ENCODE data around the gene LENG9.
"Not testable (repeated sequence)": the region's sequence is repeated elsewhere in the genome, so short reads cannot be mapped to it uniquely, and the experiment has no call there.

Gene LENG9

GRCh38 chr19:54478677-54479266 is 15.2 kb upstream of the LENG9 start:
- no peak for DNase-seq (ENCODE audit: low read depth in 2 of 2)

DNA sequence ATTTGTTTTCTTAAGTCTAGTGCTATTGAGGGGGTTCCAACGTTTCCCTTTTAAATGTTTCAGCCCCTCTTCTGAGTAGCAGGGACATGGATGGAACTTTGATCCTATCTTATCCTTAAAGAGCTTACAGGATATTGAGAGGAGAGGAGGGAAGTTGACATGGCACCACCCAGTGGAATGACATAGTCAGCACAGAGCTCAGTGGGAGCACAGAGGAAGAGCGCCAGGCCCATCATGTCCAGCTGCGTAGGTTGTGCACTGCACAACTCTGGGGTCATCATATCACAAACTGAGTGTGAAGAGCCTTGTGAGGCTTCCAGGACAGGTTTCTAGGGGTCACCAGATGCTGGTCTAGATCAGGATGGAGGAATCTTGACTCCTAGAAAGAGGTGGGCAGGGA is 14.1 kb upstream of the LENG9 start:
- DNase-seq (ENCODE audit: low read depth in 2 of 2), result no peak

- no peak for DNase-seq (ENCODE audit: low read depth in 2 of 2)
Measured at GRCh38 chr19:54475706-54476105, 12.1 kb upstream of the LENG9 start.

DNA sequence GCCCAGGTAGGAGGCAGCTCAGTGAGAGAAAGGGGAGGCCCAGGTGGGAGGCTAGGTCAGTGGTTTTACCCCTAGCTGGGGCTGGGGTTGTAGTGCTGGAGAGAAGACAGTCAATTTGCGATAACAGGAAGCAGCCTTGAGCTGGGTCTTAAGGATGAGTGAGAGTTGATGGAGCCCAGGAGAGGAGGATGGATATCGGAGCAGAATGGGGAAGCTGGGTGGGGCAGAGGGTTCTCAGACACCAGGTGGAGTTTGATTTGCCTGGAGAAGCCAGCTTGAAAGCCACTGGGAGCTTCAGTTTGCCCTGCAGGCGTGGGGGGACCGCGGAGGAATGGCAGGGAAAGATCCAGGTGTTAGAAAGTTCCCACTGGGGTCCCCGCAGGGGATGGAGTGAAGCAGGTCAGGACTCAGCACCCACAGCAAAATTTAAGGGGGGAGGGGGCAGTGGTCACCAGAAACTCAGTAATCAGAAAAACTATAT is 10.4 kb upstream of the LENG9 start:
- DNase-seq (ENCODE audit: low read depth in 2 of 2), result no peak

GRCh38 chr19:54473071-54473891 is 9.7 kb upstream of the LENG9 start, which contains the start of gene CDC42EP5:
CDC42EP5 (minus strand) TSS chr19:54473296; CDS start chr19:54465547, 7,749 bp downstream.
- no peak for DNase-seq (ENCODE audit: low read depth in 2 of 2)

DNA sequence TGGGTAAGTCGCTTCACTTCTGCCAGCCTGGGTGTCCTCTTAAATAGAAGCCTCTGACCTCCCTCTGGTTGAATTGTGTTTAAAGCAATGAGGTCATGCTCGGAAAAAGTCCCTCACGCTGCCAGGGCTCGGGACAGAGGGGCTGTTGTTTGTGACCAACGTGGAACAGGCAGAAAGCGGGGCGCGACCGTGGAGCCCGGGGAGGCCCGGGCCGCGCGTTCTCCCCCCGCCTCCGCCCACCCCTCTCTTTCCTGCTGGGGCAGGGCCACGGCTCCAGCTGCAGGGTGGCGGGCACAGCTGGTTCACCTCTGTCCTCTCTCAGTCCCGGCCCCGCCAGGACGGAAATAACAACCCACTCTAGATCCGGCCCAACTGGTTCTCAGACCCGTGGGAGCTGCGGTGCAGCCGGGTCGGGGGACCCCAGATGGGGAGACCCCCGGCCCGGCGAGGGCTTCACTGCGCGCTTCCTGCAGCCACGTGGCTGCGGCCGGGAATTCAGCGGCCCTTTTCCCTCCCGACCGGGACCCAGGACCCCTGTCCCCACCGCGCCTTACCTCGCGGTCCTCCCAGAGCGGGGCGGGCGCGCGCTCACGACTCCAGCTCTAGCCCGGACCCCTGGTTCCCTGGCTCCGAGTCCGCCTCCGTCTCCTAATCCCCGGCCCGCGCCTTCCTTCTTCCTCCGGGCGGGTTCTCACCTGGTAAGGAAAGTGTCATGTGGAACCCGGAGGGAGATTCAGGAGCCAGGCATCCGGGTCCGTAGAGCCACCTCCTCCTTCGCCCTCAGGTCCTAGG is 7.6 kb upstream of the LENG9 start:
- no peak for DNase-seq (ENCODE audit: low read depth in 2 of 2)

GRCh38 chr19:54470276-54470887 is 6.8 kb upstream of the LENG9 start:
- no peak for DNase-seq (ENCODE audit: low read depth in 2 of 2)

DNA sequence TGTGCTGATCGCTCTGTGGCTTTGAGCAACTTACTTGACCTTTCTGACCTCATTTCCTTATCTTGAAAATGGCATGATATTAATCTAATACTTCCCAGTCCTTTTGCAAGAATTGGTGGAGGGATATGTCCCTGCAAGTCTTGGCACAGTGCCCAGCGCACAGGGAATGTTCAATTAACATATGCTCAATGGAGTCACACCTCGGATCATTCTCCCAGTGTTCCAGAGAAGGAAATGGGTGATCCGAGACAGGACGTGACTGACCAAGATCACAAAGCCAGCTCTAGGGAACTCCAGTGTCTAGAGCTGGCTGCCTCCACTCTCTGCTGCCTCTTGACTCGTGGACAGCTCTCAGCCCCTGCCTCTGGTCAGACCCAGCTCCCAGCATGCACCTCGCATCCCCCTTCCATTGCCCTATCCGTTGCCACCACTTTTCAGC is 5.9 kb upstream of the LENG9 start:
- no peak for DNase-seq (ENCODE audit: low read depth in 2 of 2)

DNA sequence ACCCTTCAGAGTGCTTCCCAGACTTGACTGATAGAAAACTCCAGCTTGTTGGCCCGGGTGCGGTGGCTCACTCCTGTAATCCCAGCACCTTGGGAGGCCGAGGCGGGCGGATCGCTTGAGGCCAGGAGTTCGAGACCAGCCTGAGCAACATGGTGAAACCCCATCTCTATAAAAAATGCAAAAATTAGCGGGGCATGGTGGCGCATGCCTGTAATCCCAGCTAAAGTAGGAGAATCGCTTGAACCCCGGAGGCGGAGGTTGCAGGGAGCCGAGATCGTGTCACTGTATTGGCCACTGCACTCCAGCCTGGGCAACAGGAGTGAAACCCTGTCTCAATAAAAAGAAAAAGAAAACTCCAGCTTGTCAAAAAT is 2.5 kb upstream of the LENG9 start:
- not testable (repeated sequence) for DNase-seq (ENCODE audit: low read depth in 2 of 2)

DNA sequence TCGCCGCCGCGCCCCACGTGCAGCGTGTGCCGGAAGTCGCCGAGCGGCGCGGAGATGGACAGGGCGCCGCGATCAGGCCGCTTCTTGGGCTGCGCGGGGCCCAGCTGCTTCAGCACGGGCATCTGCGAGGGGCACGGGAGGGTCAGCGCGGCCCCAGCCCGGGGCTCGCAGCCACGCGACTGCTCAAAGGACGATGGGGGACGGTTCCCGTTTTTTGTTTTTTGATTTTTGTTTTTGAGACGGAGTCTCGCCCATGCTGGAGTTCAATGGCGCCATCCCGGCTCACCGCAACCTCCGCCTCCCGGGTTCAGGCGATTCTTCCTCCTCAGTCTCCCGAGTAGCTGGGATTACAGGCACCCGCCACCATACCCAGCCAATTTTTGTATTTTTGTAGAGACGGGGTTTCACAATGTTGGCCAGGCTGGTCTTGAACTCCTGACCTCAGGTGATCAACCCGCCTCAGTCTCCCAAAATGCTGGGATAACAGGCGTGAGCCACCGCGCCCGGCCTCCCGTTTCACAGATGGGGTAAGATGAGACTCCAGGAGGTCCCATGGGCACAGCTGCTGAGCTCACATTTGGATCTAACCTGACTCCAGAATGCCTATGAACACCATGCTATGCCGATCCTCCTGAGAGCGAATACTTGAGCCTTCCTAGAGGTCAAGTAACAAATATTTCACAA is 2.0 kb upstream of the LENG9 start:
- DNase-seq (ENCODE audit: low read depth in 2 of 2), result no peak

- peak; percentile 77 to 83 for DNase-seq (ENCODE audit: low read depth in 2 of 2)
Measured at GRCh38 chr19:54464630-54465425, 1.2 kb upstream of the LENG9 start.

DNA sequence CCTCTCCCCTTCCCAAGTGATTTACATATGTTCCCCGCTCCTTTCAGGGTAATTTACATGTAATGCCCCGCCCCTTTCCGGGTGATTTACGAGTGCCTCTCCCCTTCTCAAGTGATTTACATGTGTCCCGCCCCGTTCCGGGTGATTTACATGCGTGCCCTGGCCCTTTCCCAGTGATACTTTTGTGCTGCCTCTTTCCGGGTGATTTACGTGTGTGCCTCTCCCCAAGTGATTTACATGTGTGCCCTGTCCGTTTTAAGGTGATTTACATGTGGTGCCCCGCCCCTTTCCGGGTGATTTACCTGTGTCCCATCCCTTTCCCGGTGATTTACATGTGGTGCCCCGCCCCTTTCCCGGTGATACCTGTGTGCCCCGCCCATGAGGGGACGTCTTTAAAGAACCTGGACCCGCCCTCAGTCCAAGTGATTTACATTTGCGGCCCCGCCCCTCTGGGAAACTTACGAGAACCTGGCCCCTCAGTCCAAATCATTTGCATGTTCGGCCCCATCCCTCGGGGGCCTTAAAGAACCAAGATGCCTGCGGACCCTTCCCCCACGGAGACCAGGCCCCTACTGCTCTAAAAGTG is 559 bp upstream of the LENG9 start:
- DNase-seq (ENCODE audit: low read depth in 2 of 2), result peak; percentile 85 to 88

DNA sequence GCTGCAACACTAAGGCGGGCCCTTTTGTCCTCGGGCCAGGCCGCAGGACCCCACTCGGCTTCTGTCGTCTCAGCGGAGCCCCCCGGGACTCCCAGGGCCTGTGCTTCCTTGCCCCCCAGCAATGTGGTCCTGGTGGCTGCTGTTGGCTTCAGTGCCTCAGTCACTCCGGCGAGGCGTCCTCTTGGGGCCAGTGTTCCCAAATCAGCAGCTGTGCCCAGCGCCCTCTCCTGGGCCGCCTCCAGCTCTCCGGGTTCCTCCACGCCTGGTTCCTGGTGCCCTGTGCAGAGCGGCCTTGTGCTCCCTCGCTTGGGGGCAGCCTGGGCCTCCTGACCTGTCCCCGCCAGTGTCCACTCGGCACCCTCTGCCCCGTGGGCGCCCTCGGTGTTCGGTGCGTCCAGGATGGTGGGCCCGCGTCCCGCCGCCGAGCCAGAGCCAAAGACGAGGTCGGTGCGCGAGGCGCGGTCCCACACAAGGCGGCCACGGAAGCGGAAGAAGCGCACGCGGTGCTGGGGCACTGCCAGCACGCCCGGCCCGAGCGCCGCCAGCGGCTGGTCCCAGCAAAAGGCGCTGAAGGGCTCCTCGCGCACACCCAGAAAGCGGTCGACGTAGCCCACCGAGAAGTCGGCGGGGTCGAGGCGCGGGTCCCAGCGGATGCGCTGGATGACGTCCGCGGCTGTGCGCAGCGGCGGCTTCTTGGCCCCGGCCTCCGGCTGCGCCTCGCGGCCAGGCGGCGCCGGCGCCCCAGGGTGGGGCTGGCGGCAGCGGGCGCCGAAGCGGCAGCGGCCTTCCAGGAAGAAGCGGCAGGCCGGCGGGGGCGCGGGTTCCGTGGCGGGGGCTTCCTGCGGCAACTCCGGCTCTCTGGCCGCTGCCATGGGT is 685 bp downstream of the LENG9 start:
- DNase-seq (ENCODE audit: low read depth in 2 of 2), result peak; percentile 46 to 60

DNA sequence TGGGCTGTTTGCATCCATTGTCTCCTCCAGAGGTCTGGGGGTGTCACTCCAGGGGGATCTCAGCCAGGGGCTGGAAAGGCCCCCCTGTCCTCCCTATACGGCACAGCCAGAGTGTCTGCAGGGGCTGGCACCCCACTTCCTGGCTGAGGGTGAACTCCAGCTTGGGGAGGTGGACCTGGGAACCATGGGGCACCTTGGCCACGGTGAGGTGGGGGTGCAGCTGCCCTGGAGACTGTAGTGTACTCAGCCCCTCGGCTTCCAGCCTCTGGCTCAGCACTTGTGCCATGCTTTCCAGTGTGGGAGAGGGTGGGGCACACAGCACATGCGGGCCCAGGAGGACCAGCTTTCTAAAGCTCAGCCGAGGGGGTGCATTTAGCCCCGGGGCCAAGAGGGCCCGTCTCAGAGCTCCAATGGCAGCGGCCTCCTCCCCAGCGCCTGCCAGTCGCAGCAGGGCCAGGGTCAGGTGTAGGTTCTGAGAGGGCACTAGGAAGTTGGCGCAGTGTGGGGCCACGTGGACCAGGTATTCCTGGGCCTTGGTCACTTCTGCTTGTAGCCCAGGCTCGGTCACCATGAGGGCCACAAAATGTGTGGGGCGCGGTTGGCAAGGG is 1.4 kb downstream of the LENG9 start:
- no peak for DNase-seq (ENCODE audit: low read depth in 2 of 2)

- no peak for DNase-seq (ENCODE audit: low read depth in 2 of 2)
Measured at GRCh38 chr19:54461613-54462012, 2.0 kb downstream of the LENG9 start.

GRCh38 chr19:54461210-54461609 is 2.4 kb downstream of the LENG9 start:
- no peak for DNase-seq (ENCODE audit: low read depth in 2 of 2)

DNA sequence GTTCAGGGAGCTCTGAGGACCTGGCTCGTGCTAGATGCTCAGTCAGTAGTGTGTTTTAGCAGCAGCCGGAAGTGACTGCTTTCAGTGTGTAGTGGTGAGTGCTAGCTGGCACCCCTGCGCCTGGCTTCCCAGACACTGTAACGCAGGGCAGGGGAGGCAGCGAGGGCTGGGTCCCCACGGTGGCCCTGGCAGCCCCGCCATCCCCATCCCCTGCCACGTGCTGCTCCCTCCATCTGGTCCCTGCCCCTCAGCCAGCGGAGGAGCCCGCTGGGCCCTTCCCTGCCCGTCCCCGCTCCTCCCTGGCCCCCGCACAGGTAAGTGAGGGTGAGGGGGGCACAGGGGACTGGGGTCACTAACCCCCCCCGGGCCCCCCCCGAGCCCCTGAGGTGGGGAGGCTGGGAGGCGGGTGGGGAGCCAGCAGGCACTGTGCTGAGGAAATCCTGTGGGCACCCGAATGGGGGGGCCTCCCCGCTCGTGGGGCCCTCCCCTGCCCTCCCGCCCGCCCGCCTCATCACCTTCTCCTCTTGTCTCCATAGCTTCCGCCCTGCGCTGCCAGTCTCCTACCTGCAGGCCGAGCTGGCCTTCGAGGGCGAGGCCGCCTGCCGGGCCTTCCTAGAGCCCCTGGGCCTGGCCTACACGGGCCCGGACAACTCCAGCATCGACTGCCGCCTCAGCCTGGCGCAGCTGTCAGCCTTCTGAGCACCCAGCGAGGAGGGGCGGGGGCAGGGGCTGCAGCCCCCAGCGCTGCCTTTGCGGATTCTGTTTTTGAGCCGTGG is 3.2 kb downstream of the LENG9 start:
- no peak for DNase-seq (ENCODE audit: low read depth in 2 of 2)

All from stimulated activated CD4-positive, alpha-beta T cell treated with anti-CD3 and anti-CD28 coated beads, Interleukin-4, amount 100 ng/mL, for 48 hours (primary cell).